Uterus (tissue), 2 donors: ENCODE measurements around the gene KASH5.

Source experiments
- CTCF ChIP-seq, 4 experiments: fragments of 200-600 bp in 2 of 4; fragments of 450-650 bp in 2 of 4; sonication (generic) in 2 of 4; IDR thresholded peaks; one replicate each; pipeline ENCODE4 v1.5.1; 2016 to 2019; ENCODE audit warnings: antibody characterized with exemption in 4 of 4, mild to moderate bottlenecking in 2 of 4, moderate library complexity in 1 of 4
- POLR2A ChIP-seq, 2 donors: fragments of 450-650 bp; IDR thresholded peaks; one replicate each; pipeline ENCODE4 v1.6.1; 2016; ENCODE audit warnings: antibody characterized with exemption in 2 of 2, mild to moderate bottlenecking in 1 of 2, moderate library complexity in 1 of 2

GRCh38 chr19:49428547-49429451 lies 40.8 kb downstream of the KASH5 start:
- TF ChIP-seq CTCF (IDR thresholded peaks at IDR 0.05): no peak
- TF ChIP-seq POLR2A (IDR thresholded peaks at IDR 0.05): no peak
